ENCODE results near the gene FAU. TPM values are rescaled to one million over a fixed set of nuclear protein-coding genes. Genes with fewer than 3 reads are reported as not detected.

FAU gene
- total RNA-seq, 2 experiments from 2014 or later, result 1,937 to 1,976 TPM

DNA sequence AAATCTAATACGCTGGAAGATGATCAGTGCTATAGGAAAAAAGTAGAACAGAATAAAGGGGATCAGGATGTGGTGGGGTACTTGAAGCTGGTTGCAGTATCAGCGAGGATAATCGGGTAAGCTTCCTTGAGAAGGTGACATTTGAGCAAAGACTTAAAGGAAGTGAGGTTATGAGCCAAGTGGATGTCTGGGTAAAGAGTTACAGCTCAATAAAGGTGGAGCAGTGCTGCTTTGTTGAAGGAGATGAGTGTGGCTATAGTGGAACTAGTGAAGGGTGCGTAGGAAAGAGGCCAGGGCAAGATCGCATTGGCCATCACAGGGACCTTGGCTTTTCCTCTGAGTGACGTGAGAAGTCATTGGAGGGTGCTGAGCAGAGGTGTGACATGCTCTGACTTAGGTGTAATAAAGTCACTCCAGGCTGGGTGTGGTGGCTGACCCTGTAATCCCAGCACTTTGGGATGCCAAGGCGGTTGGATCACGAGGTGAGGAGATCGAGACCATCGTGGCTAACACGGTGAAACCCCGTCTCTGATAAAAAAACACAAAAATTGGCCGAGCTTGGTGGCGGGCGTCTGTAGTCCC lies 14.7 kb upstream of the FAU start:
- Histone ChIP-seq H3K9me3 (ENCODE audit: control insufficient read depth in 1 of 2, insufficient read depth in 1 of 2, low read length in 2 of 2) (no peaks in the 10 kb centered on the region), H3K4me1 (ENCODE audit: insufficient read depth, low read length) (peaks cover 44% of the 10 kb centered on the region), H3K4me3 (ENCODE audit: low read length) (no peak overlapping the region), H3K36me3 (ENCODE audit: insufficient read depth, low read length) (peaks cover 16% of the 10 kb centered on the region), H3K27ac (ENCODE audit: low read depth in 1 of 2, low read length in 2 of 2) (peak overlapping the region in 1 of 2 donors; percentile 99), H3K27me3 (ENCODE audit: control insufficient read depth in 1 of 2, insufficient read depth in 2 of 2, low read length in 2 of 2) (no peaks in the 10 kb centered on the region)
- TF ChIP-seq, protein P1, sequence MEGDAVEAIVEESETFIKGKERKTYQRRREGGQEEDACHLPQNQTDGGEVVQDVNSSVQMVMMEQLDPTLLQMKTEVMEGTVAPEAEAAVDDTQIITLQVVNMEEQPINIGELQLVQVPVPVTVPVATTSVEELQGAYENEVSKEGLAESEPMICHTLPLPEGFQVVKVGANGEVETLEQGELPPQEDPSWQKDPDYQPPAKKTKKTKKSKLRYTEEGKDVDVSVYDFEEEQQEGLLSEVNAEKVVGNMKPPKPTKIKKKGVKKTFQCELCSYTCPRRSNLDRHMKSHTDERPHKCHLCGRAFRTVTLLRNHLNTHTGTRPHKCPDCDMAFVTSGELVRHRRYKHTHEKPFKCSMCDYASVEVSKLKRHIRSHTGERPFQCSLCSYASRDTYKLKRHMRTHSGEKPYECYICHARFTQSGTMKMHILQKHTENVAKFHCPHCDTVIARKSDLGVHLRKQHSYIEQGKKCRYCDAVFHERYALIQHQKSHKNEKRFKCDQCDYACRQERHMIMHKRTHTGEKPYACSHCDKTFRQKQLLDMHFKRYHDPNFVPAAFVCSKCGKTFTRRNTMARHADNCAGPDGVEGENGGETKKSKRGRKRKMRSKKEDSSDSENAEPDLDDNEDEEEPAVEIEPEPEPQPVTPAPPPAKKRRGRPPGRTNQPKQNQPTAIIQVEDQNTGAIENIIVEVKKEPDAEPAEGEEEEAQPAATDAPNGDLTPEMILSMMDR (IDR thresholded peaks at IDR 0.05), result no peak
- ChIA-PET CTCF (interaction anchor here (0.6 to 2.3 kb wide), 4 partner anchors 15 to 26 kb away, joined by 3 to 11 read pairs (median 4); partner anchors contain the start of genes FAU, MRPL49 and ZNHIT2), POLR2A (interaction anchor here (0.7 to 4.4 kb wide), 10 partner anchors 8 to 362 kb away, joined by 3 to 136 read pairs (median 6); partner anchors contain the start of genes EHD1, FAU, MALAT1 and MRPL49)
- Mint-ChIP-seq H3K36me3 (ENCODE audit: low read depth) (peaks cover 36% of the 10 kb centered on the region), H3K4me3 (peak overlapping the region; percentile 80), H3K27me3 (no peaks in the 10 kb centered on the region), H3K9me3 (no peaks in the 10 kb centered on the region), H3K4me1 (ENCODE audit: low read depth) (peaks cover 41% of the 10 kb centered on the region), H3K27ac (peak overlapping the region; percentile 100)
- intact Hi-C loops (cut with DNase I, micrococcal nuclease), result loop anchor here in 1 of 2 experiments (5.0 kb wide), 1 partner anchor 46 kb away; the partner anchor contains the start of gene CAPN1
- ATAC-seq (ENCODE audit: poor library complexity) (no peak), DNase-seq (no peak)

DNA sequence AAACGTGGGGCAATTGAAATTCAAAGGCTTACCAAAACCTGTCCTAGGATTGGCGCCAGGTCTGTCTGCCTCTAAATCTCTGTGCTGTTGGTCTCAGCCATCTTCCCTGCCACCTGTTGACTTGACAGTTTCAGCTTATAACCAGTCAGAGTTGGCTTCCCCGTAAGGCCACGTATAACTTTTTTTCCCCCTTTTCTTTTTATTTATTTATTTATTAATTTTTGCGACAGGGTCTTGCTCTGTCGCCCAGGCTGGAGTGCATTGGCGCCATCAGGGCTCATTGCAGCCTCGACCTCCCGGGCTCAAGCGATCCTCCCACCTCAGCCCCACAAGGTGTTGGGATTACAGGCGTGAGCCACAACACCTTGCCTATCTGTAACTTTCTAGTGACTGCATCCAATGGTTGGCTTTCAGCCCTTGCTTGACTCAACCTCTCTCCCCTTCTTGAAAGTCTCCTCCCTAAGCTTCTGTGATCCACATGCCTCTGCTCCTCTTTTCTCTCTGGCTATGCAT lies 13.8 kb upstream of the FAU start:
- intact Hi-C loops (cut with DNase I, micrococcal nuclease), result loop anchor here (2.0 to 5.0 kb wide), 2 partner anchors 19 to 47 kb away; partner anchors contain the start of genes CAPN1 (in 1 of the 2) and ZNHIT2 (in 1 of the 2)
- CTCF ChIA-PET, result interaction anchor here (1.1 to 2.3 kb wide), 6 partner anchors 14 to 122 kb away, joined by 3 to 11 read pairs (median 4); partner anchors contain the start of genes ARL2, FAU, MRPL49 and TM7SF2

More for the DNA sequence above, 13.8 kb upstream of the FAU start:
- Mint-ChIP-seq H3K27ac (peak overlapping the region; percentile 100), H3K36me3 (ENCODE audit: low read depth) (peaks cover 46% of the 10 kb centered on the region), H3K4me1 (ENCODE audit: low read depth) (peaks cover 45% of the 10 kb centered on the region), H3K27me3 (no peaks in the 10 kb centered on the region), H3K9me3 (no peaks in the 10 kb centered on the region), H3K4me3 (peak overlapping the region; percentile 99)
- H3K27me3 ChIP-seq (ENCODE audit: control insufficient read depth in 1 of 2, insufficient read depth in 2 of 2, low read length in 2 of 2), result no peaks in the 10 kb centered on the region
- H3K9me3 ChIP-seq (ENCODE audit: control insufficient read depth in 1 of 2, insufficient read depth in 1 of 2, low read length in 2 of 2), result no peaks in the 10 kb centered on the region
- H3K4me3 ChIP-seq (ENCODE audit: low read length), result peak overlapping the region; percentile 83
- DNase-seq, result peak in 1 of 14 experiments; percentile 25
- TF ChIP-seq, protein P1 (IDR thresholded peaks at IDR 0.05), result no peak
- H3K36me3 ChIP-seq (ENCODE audit: insufficient read depth, low read length), result peaks cover 25% of the 10 kb centered on the region
- POLR2A ChIA-PET, result interaction anchor here (0.7 to 4.4 kb wide), 39 partner anchors 9 to 738 kb away, joined by 3 to 136 read pairs (median 6); partner anchors contain the start of genes ARL2, CAPN1, CDC42EP2 and CDCA5
- ATAC-seq (ENCODE audit: poor library complexity), result no peak
- H3K4me1 ChIP-seq (ENCODE audit: insufficient read depth, low read length), result peaks cover 47% of the 10 kb centered on the region
- peak overlapping the region; percentile 96 to 99 for H3K27ac ChIP-seq (ENCODE audit: low read depth in 1 of 2, low read length in 2 of 2)

Data from CD4-positive, alpha-beta T cell (primary cell).